Testis (tissue), 2 donors: ENCODE results near the gene PPIL1.

ENCODE experiments used
- POLR2A ChIP-seq: fragments of 450-650 bp; IDR thresholded peaks from one replicate; pipeline ENCODE4 v1.6.1; 2017; ENCODE audit warnings: antibody characterized with exemption, mild to moderate bottlenecking, moderate library complexity
- TF ChIP-seq, protein P1 (sequence below), 3 experiments: fragments of 450-650 bp in 2 of 3; fragments of 200-600 bp in 1 of 3; sonication (generic) in 1 of 3; IDR thresholded peaks; one replicate each; pipeline ENCODE4 v1.5.1; 2016 to 2019; ENCODE audit warnings: antibody characterized with exemption in 3 of 3, mild to moderate bottlenecking in 2 of 3, moderate library complexity in 1 of 3

- TF ChIP-seq POLR2A, result no peak
- TF ChIP-seq, protein P1, sequence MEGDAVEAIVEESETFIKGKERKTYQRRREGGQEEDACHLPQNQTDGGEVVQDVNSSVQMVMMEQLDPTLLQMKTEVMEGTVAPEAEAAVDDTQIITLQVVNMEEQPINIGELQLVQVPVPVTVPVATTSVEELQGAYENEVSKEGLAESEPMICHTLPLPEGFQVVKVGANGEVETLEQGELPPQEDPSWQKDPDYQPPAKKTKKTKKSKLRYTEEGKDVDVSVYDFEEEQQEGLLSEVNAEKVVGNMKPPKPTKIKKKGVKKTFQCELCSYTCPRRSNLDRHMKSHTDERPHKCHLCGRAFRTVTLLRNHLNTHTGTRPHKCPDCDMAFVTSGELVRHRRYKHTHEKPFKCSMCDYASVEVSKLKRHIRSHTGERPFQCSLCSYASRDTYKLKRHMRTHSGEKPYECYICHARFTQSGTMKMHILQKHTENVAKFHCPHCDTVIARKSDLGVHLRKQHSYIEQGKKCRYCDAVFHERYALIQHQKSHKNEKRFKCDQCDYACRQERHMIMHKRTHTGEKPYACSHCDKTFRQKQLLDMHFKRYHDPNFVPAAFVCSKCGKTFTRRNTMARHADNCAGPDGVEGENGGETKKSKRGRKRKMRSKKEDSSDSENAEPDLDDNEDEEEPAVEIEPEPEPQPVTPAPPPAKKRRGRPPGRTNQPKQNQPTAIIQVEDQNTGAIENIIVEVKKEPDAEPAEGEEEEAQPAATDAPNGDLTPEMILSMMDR (IDR thresholded peaks at IDR 0.05), result no peak
Observed at GRCh38 chr6:36915599-36915998, 41.0 kb upstream of the PPIL1 start.
